ENCODE results near the gene ACTR8. TPM values are rescaled to one million over a fixed set of nuclear protein-coding genes. Genes with fewer than 3 reads are reported as not detected.

ACTR8 gene
- total RNA-seq, 2 donors from 2014 or later: 15.7 to 21.2 TPM

GRCh38 chr3:53836084-53836872 is 45.7 kb downstream of the ACTR8 start:
- Mint-ChIP-seq H3K27ac (no peak overlapping the region), H3K27me3 (peaks cover 23% of the 10 kb centered on the region), H3K36me3 (ENCODE audit: low read depth) (no peaks in the 10 kb centered on the region), H3K4me3 (no peak overlapping the region), H3K4me1 (peaks cover 2% of the 10 kb centered on the region)
- H3K9me3 ChIP-seq (ENCODE audit: control insufficient read depth, low read length, poor library complexity, severe bottlenecking): no peaks in the 10 kb centered on the region
- no peak for DNase-seq
- no peak for ATAC-seq

DNA sequence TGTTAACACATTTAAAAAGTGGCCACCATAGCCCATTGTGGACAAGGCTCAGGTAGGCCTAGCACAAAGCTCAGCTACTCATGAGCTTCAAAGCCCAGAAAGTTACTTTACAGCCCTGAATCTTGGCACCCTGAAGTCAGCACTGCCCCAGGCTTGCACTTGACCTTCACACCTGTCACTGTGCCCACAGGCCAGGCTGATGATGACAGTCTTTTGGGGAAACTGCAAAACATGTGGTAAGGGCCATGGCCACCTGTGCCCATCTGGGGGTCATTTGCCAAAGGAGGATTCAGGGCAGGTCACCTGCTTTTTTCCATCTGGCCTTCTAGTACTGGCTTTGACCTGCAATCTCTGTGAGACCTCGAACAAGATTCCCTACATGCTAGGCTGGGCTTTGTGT is 46.7 kb downstream of the ACTR8 start:
- H3K4me1 Mint-ChIP-seq: peaks cover 2% of the 10 kb centered on the region
- H3K27ac Mint-ChIP-seq: no peak overlapping the region
- DNase-seq: no peak
- H3K4me3 Mint-ChIP-seq: no peak overlapping the region
- no peak for ATAC-seq
- no peaks in the 10 kb centered on the region for H3K9me3 ChIP-seq (ENCODE audit: control insufficient read depth, low read length, poor library complexity, severe bottlenecking)
- no peaks in the 10 kb centered on the region for H3K36me3 Mint-ChIP-seq (ENCODE audit: low read depth)
- H3K27me3 Mint-ChIP-seq: peaks cover 23% of the 10 kb centered on the region

DNA sequence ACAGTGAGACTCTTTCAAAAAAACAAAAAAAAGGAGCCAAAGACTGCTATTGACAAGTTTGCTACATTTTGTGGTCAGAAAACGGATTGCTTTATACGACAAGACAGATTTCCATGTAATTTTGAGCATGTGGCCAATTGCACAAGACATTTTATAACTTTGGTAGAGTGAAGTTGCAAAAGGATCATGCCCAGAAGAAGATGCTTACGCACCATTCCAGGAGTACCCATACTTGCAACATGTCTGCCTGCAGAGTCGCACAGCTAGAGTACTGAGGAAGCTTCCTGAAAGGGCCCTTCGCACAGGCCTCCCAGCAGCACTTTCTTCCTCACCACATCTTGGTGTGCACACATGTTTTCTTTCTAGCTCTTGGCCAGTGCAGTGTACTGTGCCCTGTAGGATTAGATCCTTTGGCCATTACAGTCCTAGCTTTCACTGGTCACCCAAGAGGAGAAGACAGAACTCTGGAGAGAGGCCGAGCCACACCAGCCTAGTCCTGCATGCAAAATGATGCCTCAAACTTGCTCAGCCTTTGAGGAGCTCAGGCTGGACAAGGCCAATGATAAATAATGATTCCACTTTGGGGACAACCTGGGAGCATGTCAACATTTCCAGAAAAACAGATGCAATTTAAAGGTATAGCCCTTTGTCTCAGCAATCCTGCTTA is 47.4 kb downstream of the ACTR8 start:
- no peaks in the 10 kb centered on the region for H3K36me3 Mint-ChIP-seq (ENCODE audit: low read depth)
- no peaks in the 10 kb centered on the region for H3K9me3 ChIP-seq (ENCODE audit: control insufficient read depth, low read length, poor library complexity, severe bottlenecking)
- ATAC-seq (no peak), DNase-seq (no peak)
- H3K4me1 Mint-ChIP-seq: peaks cover 2% of the 10 kb centered on the region
- H3K27ac Mint-ChIP-seq: no peak overlapping the region
- no peak overlapping the region for H3K4me3 Mint-ChIP-seq
- peaks cover 16% of the 10 kb centered on the region for H3K27me3 Mint-ChIP-seq

DNA sequence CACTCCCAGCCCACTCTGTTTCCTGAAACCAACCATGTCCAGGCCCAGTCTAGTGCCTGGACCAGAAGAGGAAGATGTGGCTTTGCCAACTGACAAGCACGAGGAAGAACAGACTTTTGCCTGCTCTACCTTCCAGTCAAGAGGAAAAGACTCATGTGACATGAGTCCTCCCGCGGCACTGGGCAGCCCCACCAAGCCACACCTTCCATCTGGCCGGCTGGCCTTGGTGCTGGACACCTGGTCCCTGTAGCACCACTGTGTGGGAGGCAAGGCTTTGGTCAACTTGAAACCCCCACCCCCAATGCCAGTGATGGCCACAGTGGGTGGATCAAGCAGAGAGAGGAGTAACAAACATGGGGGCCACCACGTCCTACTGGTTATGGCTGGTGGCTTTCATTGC is 48.3 kb downstream of the ACTR8 start:
- Mint-ChIP-seq H3K27me3 (peaks cover 7% of the 10 kb centered on the region), H3K27ac (no peak overlapping the region), H3K36me3 (ENCODE audit: low read depth) (no peaks in the 10 kb centered on the region), H3K4me1 (peaks cover 2% of the 10 kb centered on the region), H3K4me3 (no peak overlapping the region)
- H3K9me3 ChIP-seq (ENCODE audit: control insufficient read depth, low read length, poor library complexity, severe bottlenecking): no peaks in the 10 kb centered on the region
- DNase-seq (no peak), ATAC-seq (no peak)

- no peaks in the 10 kb centered on the region for H3K9me3 ChIP-seq (ENCODE audit: control insufficient read depth, low read length, poor library complexity, severe bottlenecking)
- Mint-ChIP-seq H3K27me3 (peaks cover 2% of the 10 kb centered on the region), H3K4me1 (peaks cover 2% of the 10 kb centered on the region), H3K4me3 (no peak overlapping the region), H3K27ac (no peak overlapping the region), H3K36me3 (ENCODE audit: low read depth) (no peaks in the 10 kb centered on the region)
- no peak for ATAC-seq
- DNase-seq: no peak
These were observed 48.8 kb downstream of the ACTR8 start for GRCh38 chr3:53833053-53833645.

DNA sequence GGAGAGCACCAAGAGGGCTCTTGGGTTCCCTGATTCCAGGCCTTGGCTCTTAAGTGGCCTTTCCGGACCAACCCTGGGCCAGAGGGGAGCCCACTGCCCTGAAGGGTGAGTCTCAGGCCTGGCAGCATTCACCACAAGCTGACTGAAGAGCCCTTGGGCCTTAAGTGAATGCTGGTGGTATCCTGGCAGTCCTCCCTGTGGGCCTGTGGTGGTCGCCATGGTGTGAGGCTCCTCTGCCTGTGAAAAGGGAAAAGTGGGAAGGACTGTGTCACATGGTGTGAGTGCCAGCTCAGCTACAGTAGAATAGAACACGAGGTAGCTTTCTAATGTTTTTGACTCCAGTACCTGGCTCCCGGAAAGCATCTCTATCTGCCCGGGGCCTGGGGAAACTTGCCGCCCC is 51.0 kb downstream of the ACTR8 start:
- peaks cover 2% of the 10 kb centered on the region for H3K36me3 Mint-ChIP-seq (ENCODE audit: low read depth)
- ATAC-seq (no peak), DNase-seq (no peak)
- peaks cover 4% of the 10 kb centered on the region for H3K4me1 Mint-ChIP-seq
- H3K27ac Mint-ChIP-seq: no peak overlapping the region
- H3K9me3 ChIP-seq (ENCODE audit: control insufficient read depth, low read length, poor library complexity, severe bottlenecking): no peaks in the 10 kb centered on the region
- H3K27me3 Mint-ChIP-seq: no peaks in the 10 kb centered on the region
- H3K4me3 Mint-ChIP-seq: no peak overlapping the region

GRCh38 chr3:53829605-53830004 is 52.3 kb downstream of the ACTR8 start:
- ATAC-seq (no peak), DNase-seq (no peak)
- Mint-ChIP-seq H3K27me3 (no peaks in the 10 kb centered on the region), H3K4me1 (peaks cover 4% of the 10 kb centered on the region), H3K36me3 (ENCODE audit: low read depth) (peaks cover 2% of the 10 kb centered on the region), H3K4me3 (no peak overlapping the region), H3K27ac (no peak overlapping the region)
- H3K9me3 ChIP-seq (ENCODE audit: control insufficient read depth, low read length, poor library complexity, severe bottlenecking): no peaks in the 10 kb centered on the region

GRCh38 chr3:53828581-53828980 is 53.4 kb downstream of the ACTR8 start:
- ATAC-seq (no peak), DNase-seq (no peak)
- no peak overlapping the region for H3K27ac Mint-ChIP-seq
- no peaks in the 10 kb centered on the region for H3K27me3 Mint-ChIP-seq
- H3K36me3 Mint-ChIP-seq (ENCODE audit: low read depth): peaks cover 4% of the 10 kb centered on the region
- peaks cover 4% of the 10 kb centered on the region for H3K4me1 Mint-ChIP-seq
- H3K9me3 ChIP-seq (ENCODE audit: control insufficient read depth, low read length, poor library complexity, severe bottlenecking): no peaks in the 10 kb centered on the region
- no peak overlapping the region for H3K4me3 Mint-ChIP-seq

DNA sequence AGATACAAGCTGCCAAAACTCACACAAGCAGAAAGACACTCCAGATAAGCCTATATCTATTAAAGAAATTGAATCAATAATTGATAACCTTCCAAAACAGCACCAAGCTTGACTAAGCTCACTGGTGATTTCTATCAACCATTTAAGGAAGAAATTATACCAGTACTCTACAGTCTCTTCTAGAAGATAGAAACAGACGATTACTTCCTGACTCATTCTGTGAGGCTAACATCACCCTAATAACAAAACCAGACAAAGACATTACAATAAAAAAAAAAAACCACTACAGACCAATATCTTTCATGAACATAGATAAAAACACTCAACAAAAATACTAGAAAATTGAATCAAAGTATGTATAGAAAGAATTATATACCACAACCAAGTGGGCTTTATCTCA is 55.9 kb downstream of the ACTR8 start:
- no peak overlapping the region for H3K27ac Mint-ChIP-seq
- H3K27me3 Mint-ChIP-seq: no peaks in the 10 kb centered on the region
- no peak for ATAC-seq
- no peaks in the 10 kb centered on the region for H3K9me3 ChIP-seq (ENCODE audit: control insufficient read depth, low read length, poor library complexity, severe bottlenecking)
- H3K36me3 Mint-ChIP-seq (ENCODE audit: low read depth): peaks cover 4% of the 10 kb centered on the region
- DNase-seq: no peak
- H3K4me3 Mint-ChIP-seq: no peak overlapping the region
- H3K4me1 Mint-ChIP-seq: peaks cover 4% of the 10 kb centered on the region

DNA sequence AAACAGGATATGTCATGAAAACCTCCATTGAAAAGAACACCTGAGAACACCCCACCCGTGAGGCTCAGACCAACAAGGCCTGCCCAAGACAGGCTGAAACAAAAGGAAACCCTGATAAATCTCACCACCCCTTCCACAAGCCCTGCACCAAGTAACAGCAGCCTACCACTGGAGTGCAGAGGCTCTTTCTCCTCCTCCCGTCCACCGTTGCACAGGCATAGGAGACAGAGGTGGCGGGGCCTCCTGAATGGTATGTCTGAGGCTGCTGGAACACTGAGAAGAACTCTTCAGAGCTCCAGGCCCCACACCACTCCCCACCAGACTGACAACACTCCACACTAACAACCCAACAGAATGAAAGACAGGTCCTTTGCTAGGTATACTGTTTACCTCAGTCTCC is 57.2 kb downstream of the ACTR8 start:
- no peak for ATAC-seq
- DNase-seq: no peak
- H3K36me3 Mint-ChIP-seq (ENCODE audit: low read depth): peaks cover 4% of the 10 kb centered on the region
- H3K4me1 Mint-ChIP-seq: peaks cover 4% of the 10 kb centered on the region
- H3K4me3 Mint-ChIP-seq: no peak overlapping the region
- H3K9me3 ChIP-seq (ENCODE audit: control insufficient read depth, low read length, poor library complexity, severe bottlenecking): no peaks in the 10 kb centered on the region
- H3K27ac Mint-ChIP-seq: no peak overlapping the region
- H3K27me3 Mint-ChIP-seq: no peaks in the 10 kb centered on the region

DNA sequence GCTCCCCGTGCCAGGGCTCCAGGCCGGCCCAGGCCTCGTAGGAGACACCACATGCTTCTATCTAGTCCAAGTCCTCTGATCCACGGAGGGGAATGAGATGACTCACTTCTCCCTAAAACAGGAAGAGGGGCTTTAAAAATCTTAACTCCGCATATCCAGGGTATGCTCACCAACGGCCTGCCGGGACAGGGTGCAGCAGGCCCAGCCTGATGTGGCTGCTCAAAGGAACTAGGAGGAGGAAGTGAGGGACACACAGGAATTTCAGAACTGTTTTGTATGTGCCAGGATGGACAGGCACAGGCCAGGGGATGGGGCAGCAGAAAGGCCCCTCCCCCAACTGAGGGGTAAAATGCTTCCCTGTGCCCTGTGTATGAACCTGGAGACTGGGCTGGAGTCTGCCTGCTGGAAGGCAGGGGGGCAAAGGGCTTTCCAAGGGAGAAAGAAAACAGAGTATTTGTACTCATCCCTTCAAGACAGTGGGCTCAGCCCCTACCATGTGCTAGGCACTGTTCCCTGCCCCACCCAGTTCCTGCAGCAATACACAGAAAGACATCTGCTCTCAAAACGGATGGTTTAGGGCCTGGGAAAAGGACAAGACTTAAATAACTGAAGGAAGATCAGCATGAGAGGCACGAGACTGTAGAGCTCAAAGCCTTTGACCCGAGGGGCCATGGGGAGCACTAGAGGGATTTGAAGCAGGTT is 57.8 kb downstream of the ACTR8 start:
- no peak overlapping the region for H3K4me3 Mint-ChIP-seq
- ATAC-seq (no peak), DNase-seq (no peak)
- H3K27me3 Mint-ChIP-seq: no peaks in the 10 kb centered on the region
- no peaks in the 10 kb centered on the region for H3K9me3 ChIP-seq (ENCODE audit: control insufficient read depth, low read length, poor library complexity, severe bottlenecking)
- H3K36me3 Mint-ChIP-seq (ENCODE audit: low read depth): peaks cover 4% of the 10 kb centered on the region
- no peak overlapping the region for H3K27ac Mint-ChIP-seq
- H3K4me1 Mint-ChIP-seq: peaks cover 4% of the 10 kb centered on the region

- Mint-ChIP-seq H3K27me3 (peaks cover 4% of the 10 kb centered on the region), H3K4me1 (peaks cover 4% of the 10 kb centered on the region)
These were observed 58.7 kb downstream of the ACTR8 start for GRCh38 chr3:53823026-53823955.

More at GRCh38 chr3:53823026-53823955, 58.7 kb downstream of the ACTR8 start:
- H3K9me3 ChIP-seq (ENCODE audit: control insufficient read depth, low read length, poor library complexity, severe bottlenecking): no peaks in the 10 kb centered on the region
- ATAC-seq (no peak), DNase-seq (no peak)
- Mint-ChIP-seq H3K27ac (no peak overlapping the region), H3K36me3 (ENCODE audit: low read depth) (peaks cover 4% of the 10 kb centered on the region), H3K4me3 (no peak overlapping the region)
